ENCODE data around the gene RTN4RL1. TPM values are rescaled to one million over a fixed set of nuclear protein-coding genes. Genes with fewer than 3 reads are reported as not detected.

Gene RTN4RL1, protein sequence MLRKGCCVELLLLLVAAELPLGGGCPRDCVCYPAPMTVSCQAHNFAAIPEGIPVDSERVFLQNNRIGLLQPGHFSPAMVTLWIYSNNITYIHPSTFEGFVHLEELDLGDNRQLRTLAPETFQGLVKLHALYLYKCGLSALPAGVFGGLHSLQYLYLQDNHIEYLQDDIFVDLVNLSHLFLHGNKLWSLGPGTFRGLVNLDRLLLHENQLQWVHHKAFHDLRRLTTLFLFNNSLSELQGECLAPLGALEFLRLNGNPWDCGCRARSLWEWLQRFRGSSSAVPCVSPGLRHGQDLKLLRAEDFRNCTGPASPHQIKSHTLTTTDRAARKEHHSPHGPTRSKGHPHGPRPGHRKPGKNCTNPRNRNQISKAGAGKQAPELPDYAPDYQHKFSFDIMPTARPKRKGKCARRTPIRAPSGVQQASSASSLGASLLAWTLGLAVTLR
- 11.5 TPM for total RNA-seq

DNA sequence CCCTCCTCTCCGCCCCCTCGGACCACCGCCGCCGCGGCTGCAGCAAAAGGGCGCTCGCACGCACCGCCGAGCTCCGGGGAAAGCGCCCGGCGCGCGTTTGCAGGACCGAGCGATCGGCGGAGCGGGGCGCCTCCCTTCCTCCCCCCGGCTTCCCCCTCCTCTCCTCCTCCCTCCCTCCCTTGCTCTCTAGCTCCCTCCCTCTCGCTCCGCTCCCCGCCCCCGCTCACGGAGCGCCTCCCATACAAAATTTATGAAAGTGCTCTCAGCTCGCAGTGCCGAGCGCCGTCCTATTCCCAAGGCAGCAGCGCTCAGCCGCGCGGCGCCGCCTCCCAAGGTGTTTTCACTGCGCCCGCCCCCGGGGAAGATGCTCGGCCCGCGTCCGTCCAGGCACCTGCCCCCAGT lies at the start of gene RTN4RL1:
TSS of gene RTN4RL1 (minus strand) at position 115 of the 402 bp plus-strand sequence. CDS start 469 bp downstream, outside the sequence.
- TF ChIP-seq, protein P1, sequence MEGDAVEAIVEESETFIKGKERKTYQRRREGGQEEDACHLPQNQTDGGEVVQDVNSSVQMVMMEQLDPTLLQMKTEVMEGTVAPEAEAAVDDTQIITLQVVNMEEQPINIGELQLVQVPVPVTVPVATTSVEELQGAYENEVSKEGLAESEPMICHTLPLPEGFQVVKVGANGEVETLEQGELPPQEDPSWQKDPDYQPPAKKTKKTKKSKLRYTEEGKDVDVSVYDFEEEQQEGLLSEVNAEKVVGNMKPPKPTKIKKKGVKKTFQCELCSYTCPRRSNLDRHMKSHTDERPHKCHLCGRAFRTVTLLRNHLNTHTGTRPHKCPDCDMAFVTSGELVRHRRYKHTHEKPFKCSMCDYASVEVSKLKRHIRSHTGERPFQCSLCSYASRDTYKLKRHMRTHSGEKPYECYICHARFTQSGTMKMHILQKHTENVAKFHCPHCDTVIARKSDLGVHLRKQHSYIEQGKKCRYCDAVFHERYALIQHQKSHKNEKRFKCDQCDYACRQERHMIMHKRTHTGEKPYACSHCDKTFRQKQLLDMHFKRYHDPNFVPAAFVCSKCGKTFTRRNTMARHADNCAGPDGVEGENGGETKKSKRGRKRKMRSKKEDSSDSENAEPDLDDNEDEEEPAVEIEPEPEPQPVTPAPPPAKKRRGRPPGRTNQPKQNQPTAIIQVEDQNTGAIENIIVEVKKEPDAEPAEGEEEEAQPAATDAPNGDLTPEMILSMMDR (IDR thresholded peaks at IDR 0.05) = no peak
- H3K36me3 ChIP-seq = no peaks in the 10 kb centered on the region
- intact Hi-C loops (cut with DNase I) = loop anchor here (5.0 kb wide), 1 partner anchor 38 kb away; no protein-coding TSS in a partner anchor
- peaks cover 0 to 20% of the 10 kb centered on the region in 2 donors for H3K4me1 ChIP-seq
- H3K27me3 ChIP-seq = no peaks in the 10 kb centered on the region
- H3K27ac ChIP-seq = no peak within 1 kb of the TSS
- peak in 1 of 2 donors; percentile 78 for DNase-seq (ENCODE audit: low spot score in 2 of 2)
- H3K9me3 ChIP-seq = no peaks in the 10 kb centered on the region
- peak within 1 kb of the TSS; percentile 64 to 69 for H3K4me3 ChIP-seq

DNA sequence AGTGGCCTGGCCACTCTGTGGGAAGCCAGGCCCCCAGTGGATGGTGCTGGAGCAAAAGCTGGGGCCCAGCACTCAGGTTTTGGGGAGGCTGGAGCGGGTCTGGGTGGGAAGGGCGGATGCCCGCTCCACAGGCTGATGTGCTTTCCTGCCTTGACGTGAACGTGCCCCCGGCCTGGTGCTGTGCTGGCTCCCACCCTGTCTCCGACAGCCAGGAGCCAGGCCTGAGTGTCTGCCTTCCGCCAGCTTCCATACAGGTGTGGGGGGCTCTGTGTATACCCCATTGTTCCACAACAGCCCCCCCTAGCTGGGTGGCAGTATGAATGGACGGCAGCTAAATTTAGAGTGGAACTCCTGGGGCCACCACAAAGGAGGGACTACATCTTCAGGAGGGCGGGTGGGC lies 49.8 kb upstream of the RTN4RL1 start:
- H3K9me3 ChIP-seq = no peaks in the 10 kb centered on the region
- no peak for DNase-seq (ENCODE audit: low spot score in 2 of 2)
- TF ChIP-seq, protein P1 (IDR thresholded peaks at IDR 0.05) = no peak
- peak overlapping the region in 1 of 2 donors; percentile 32 for H3K27ac ChIP-seq
- H3K27me3 ChIP-seq = no peaks in the 10 kb centered on the region
- intact Hi-C loops (cut with DNase I) = no loop called here
- H3K4me3 ChIP-seq = no peak overlapping the region
- H3K36me3 ChIP-seq = peaks cover 16 to 71% of the 10 kb centered on the region in 2 donors
- H3K4me1 ChIP-seq = no peaks in the 10 kb centered on the region

DNA sequence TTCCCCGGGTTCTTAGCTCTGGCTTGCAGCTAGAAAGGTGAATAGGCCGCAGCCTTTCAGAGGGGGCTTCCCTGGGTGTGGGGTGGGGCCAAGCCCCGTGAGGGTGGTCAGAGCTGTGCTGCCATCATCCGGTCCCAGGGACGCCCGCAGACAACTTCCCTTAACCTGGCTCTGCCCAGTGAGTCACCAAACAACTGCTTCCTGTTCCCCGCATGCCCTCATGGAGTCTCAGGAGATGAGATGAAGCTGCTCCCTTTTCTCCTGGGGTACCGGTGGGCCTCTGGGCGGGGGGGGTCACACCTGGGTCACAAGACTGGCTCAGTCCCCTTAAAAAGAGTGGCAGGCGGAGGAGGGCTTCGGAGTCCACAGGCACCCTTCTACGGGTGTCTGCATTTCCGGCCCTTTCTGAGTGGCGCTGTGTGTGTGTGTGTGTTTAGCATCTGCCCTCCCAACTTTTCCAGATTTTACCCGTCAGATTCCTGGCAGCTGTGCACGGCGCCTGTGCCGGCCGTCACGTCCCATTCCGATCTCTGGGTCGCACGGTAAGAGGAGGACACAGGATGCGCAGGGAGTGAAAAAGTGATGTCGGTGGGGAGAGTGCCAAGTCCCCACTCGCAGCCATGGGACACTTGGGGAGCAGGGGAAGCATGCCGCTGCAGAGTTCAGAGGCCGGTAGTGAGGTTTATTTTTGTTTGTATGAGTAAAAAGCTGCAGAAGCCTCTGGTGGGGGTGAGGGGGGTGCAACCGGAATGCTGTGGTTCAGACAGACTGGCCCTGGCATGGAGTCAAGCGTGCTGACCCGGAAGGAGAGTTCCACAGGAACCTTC lies 46.5 kb upstream of the RTN4RL1 start:
- TF ChIP-seq, protein P1 (IDR thresholded peaks at IDR 0.05) = no peak
- no peak overlapping the region for H3K4me3 ChIP-seq
- peaks cover 0 to 52% of the 10 kb centered on the region in 2 donors for H3K36me3 ChIP-seq
- H3K4me1 ChIP-seq = peaks cover 0 to 8% of the 10 kb centered on the region in 2 donors
- no peaks in the 10 kb centered on the region for H3K9me3 ChIP-seq
- no peak for DNase-seq (ENCODE audit: low spot score in 2 of 2)
- H3K27ac ChIP-seq = peak overlapping the region in 1 of 2 donors; percentile 62
- intact Hi-C loops (cut with DNase I) = no loop called here
- no peaks in the 10 kb centered on the region for H3K27me3 ChIP-seq

DNA sequence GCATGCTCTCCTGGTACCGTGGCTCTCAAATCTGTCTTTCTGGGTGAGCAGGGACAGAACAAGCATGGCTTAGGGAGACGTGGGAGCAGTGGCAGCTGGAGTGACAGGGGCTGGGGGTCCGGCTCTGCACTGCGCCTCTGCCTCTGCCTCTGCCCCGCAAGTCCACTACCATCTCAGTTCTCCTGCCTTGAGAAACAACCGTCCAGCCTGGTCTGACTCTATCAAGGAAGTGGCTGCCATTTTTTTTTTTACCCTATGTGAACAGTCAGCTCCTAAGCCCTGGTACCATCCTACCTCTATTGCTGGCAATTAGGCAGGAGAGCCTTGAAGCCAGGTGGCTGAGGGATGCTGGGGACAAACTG lies 45.9 kb upstream of the RTN4RL1 start:
- Histone ChIP-seq H3K4me1 (peaks cover 0 to 9% of the 10 kb centered on the region in 2 donors), H3K27ac (peak overlapping the region in 1 of 2 donors; percentile 62), H3K36me3 (peaks cover 0 to 45% of the 10 kb centered on the region in 2 donors), H3K9me3 (no peaks in the 10 kb centered on the region), H3K4me3 (no peak overlapping the region), H3K27me3 (no peaks in the 10 kb centered on the region)
- intact Hi-C loops (cut with DNase I) = no loop called here
- no peak for DNase-seq (ENCODE audit: low spot score in 2 of 2)
- TF ChIP-seq, protein P1 (IDR thresholded peaks at IDR 0.05) = no peak

DNA sequence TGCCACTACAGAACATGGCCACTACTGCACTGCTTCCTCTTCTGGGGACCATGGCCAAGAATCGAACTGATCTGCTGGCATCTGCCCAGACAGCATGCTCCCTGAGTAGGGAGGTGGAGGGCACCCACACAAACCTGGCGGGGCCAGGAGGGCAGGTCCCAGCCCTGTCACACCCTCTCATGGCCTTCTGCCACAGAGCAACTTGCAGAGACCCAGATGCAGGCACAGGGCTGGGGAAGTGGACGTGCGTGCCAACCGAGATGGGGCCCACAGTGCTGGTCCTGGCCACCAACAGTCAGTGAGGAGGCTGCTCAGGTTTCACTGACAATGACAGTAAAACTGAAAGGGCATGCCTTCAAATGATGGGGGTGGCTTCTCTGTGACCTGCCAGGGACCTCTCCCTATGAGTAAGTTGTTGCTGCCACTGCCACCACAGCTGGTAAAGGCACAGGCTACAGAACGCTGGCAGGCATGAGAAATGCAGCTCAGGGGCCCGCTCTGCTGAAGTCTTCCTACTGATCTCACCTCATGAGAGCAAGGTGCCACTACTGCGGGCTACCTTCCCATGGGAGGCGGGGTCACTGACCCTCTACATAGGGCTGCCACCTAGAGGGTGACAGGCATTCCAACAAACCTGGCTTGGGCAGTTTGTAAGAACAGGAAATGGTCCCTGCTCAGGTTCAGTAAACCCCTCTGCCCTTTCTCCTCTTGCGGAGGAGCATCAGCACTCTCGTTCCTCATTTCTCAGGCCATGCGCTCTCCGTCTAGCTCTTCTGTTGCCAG lies 45.3 kb upstream of the RTN4RL1 start:
- Histone ChIP-seq H3K27ac (peak overlapping the region in 1 of 2 donors; percentile 62), H3K9me3 (no peaks in the 10 kb centered on the region), H3K36me3 (peaks cover 2 to 44% of the 10 kb centered on the region in 2 donors), H3K27me3 (no peaks in the 10 kb centered on the region), H3K4me3 (no peak overlapping the region), H3K4me1 (peaks cover 0 to 9% of the 10 kb centered on the region in 2 donors)
- intact Hi-C loops (cut with DNase I) = no loop called here
- no peak for DNase-seq (ENCODE audit: low spot score in 2 of 2)
- TF ChIP-seq, protein P1 (IDR thresholded peaks at IDR 0.05) = no peak

Measured in ascending aorta (tissue), 2 donors.